ENCODE measurements around the gene RALBP1.
"Not testable (repeated sequence)": the region's sequence is repeated elsewhere in the genome, so short reads cannot be mapped to it uniquely, and the experiment has no call there.

The RALBP1 gene

GRCh38 chr18:9474983-9475642 is at the start of gene RALBP1:
Gene RALBP1 (plus strand): TSS chr18:9475513. CDS start chr18:9513046, 37,533 bp downstream.
- DNase-seq (ENCODE audit: low read depth) = peak; percentile 96

GRCh38 chr18:9426753-9427152 is 48.6 kb upstream of the RALBP1 start:
- DNase-seq (ENCODE audit: low read depth) = no peak

- DNase-seq (ENCODE audit: low read depth) = no peak
These were observed 47.0 kb upstream of the RALBP1 start for GRCh38 chr18:9428301-9428706.

- no peak for DNase-seq (ENCODE audit: low read depth)
These were observed 46.3 kb upstream of the RALBP1 start for GRCh38 chr18:9428862-9429661.

GRCh38 chr18:9429662-9429993 is 45.7 kb upstream of the RALBP1 start:
- no peak for DNase-seq (ENCODE audit: low read depth)

GRCh38 chr18:9430315-9430714 is 45.0 kb upstream of the RALBP1 start:
- DNase-seq (ENCODE audit: low read depth) = not testable (repeated sequence)

GRCh38 chr18:9431296-9431695 is 44.0 kb upstream of the RALBP1 start:
- DNase-seq (ENCODE audit: low read depth) = no peak

- not testable (repeated sequence) for DNase-seq (ENCODE audit: low read depth)
These were observed 42.2 kb upstream of the RALBP1 start for GRCh38 chr18:9433122-9433521.

DNA sequence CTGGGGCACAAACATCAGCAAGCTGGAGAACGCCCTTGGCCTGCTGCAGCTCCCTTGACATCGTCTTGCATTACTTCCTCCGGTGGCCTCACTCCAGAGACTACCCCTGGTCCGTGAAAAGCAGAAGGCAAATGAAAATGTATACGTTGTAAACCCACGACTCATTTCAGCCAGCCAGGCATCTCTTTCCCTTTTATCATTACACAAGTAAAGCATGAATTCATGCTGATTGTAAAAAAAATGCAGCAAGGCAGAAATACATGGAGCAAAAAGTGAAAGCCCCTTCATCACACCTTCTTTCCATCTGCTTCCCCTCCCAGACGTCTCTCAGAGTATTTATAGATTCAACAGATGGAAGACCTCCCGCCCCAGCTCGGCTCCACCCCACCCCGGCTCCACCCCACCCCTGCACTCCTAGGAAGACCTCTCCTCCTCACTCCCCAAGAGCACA is 41.6 kb upstream of the RALBP1 start:
- DNase-seq (ENCODE audit: low read depth) = no peak

DNA sequence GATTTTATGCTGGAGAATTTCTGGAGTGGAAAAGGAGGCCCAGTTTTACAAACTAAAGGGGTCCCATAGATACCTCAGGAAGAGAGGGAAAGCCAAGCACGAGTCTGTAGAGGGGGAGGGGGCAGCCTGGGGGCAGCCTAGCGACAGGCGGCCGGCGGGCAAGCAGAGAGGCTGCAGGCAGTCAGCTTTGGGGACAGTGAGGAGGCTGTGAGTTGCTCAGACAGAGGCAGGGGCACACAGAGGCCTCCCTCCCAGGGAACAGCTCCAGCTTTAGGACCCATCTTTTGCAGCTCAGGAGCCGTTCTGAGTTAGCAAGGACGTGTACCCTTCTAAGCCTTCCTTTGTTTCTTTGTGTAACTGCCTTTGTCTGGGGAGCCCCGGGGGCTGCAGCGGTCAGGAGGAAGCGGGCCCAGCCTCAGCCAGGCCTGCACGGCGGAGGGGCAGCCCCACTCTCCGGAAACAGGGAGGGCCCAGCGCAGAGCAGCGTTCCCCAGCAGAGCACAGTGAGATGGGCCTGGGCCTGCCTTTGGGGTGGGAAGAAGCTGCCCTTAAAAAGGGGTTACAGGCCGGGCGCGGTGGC is 41.1 kb upstream of the RALBP1 start:
- DNase-seq (ENCODE audit: low read depth) = no peak

DNA sequence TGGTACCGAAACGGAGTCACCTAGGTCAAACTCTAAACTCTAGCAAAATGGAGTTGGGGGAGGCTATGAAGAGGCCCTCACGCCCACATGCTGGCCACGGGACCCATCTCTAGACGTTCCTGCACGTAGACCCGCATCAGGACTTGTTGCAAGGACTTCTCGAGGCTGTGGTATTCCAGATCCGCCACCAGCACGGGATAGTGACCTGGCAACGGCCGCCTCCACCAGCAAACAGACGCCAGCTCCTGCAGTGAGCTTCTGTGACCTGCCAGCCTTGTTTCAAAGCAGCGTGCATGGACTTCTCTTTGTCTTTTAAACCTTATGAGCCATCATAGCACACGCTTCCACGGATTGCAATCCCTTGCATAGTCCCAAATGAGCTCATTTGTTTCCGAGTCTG is 40.3 kb upstream of the RALBP1 start:
- DNase-seq (ENCODE audit: low read depth) = no peak

- no peak for DNase-seq (ENCODE audit: low read depth)
These were observed 38.9 kb upstream of the RALBP1 start for GRCh38 chr18:9436206-9436929.

GRCh38 chr18:9437021-9437437 is 38.3 kb upstream of the RALBP1 start:
- no peak for DNase-seq (ENCODE audit: low read depth)

DNA sequence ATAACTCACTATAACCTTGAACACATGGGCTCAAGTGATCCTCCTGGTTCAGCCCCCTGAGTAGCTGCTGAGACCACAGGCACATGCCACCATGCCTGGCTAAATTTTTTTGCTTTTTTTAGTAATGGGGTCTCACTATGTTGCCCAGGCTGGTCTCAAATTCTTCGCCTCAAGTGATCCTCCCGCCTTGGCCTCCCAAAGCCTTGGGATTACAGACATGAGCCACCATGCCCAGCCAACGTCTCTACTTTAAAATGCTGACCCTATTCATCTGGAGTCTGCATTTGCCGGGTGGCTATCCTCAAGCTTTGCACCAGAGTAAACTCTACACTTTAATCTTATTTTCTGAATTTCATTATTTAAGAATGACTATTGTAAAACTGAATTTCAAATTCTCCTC is 37.6 kb upstream of the RALBP1 start:
- DNase-seq (ENCODE audit: low read depth) = no peak

DNA sequence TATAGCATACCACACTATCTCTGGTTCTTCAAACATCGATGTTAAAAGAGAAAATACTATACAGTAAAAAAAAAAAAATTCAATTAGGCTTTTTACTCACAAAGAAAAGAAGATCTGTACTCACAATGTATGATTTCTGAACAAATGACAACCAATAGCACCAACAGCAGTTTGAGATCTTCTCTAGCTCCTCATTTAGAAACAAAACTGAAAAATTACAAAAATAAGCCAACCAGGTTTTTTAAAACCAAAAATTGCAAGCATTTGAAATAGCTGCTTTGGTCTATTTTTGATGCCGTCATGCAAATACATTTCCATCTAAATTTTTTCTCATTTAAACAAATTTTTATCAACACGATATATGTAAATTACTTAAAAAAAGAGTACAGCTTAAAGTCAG is 34.3 kb upstream of the RALBP1 start:
- DNase-seq (ENCODE audit: low read depth) = no peak

DNA sequence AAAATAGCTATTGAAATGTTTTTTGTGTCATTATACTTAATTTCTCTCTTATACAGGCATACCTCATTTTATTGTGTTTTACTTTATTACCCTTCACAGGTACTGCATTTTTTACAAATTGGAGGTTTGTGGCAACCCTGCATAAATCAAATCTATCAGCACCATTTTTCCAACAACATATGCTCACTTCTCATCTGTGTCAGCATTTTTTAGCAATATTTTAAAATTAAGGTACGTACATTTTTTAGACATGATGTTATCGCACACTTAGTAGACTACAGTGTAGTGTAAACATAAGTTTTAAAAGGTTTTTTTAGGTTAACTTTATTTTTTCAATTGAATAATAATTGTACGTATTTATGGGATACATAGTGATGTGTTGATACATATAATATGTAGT is 30.8 kb upstream of the RALBP1 start:
- DNase-seq (ENCODE audit: low read depth) = no peak

- no peak for DNase-seq (ENCODE audit: low read depth)
These were observed 28.5 kb upstream of the RALBP1 start for GRCh38 chr18:9446839-9447238.

DNA sequence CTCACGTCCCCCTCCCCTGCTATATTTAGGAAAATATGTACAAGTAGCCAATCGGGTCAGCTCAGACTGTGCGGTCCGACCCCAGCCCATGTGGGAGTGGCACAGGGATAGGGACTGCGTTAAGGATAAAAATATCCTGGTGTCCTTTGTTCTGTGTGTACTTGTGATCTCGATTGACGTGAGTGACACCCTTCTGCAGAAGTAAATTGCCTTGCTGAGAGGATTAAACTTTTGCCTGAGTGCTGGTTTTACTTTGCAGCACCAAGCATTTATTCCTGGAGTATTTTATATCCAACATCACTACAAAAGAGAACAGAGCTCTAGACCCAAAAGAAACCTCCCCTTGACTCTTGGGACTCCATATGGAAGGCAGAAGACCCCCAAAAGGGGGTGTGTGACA is 28.0 kb upstream of the RALBP1 start:
- DNase-seq (ENCODE audit: low read depth) = no peak

- DNase-seq (ENCODE audit: low read depth) = no peak
These were observed 25.5 kb upstream of the RALBP1 start for GRCh38 chr18:9449600-9450414.

GRCh38 chr18:9450920-9451319 is 24.4 kb upstream of the RALBP1 start:
- DNase-seq (ENCODE audit: low read depth) = not testable (repeated sequence)

DNA sequence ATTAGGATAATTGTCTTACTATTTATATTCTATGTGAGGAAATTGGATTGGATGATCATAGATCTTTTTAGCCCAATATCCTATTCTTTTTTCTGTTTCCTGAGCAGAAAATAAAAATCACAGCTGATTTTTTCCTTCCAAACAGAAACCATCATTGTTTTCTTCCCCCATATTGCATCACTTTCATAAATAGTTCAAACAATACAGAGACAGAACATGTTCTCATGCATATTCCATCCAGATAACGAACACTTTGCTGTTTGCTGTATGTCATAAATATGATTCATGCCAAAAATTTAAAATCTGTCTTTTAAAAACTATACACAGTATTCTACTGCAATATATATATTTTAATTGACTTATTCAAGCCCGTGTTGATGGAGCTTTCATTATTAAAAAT is 22.0 kb upstream of the RALBP1 start:
- no peak for DNase-seq (ENCODE audit: low read depth)

All from activated gamma-delta T cell treated with anti-CD3 and anti-CD28 coated beads, Interleukin-2, amount 50 U/mL, for 16 hours (primary cell).